Measurements from ENCODE around the gene DSG2.

GRCh38 chr18:31577195-31577594 is 79.2 kb downstream of the DSG2 start:
- TF ChIP-seq PATZ1 (CRISPR knock-in tag; IDR thresholded peaks at IDR 0.05; ENCODE audit: borderline replicate concordance) (no peak), RARB (CRISPR knock-in tag; IDR thresholded peaks at IDR 0.05) (no peak), PPARA (CRISPR knock-in tag; IDR thresholded peaks at IDR 0.05; ENCODE audit: borderline replicate concordance) (no peak), ZFP3 (CRISPR knock-in tag; IDR thresholded peaks at IDR 0.05) (no peak), ZFP30 (CRISPR knock-in tag; IDR thresholded peaks at IDR 0.05) (no peak), TCF4 (CRISPR knock-in tag; IDR thresholded peaks at IDR 0.05; ENCODE audit: borderline replicate concordance) (no peak), OSR1 (CRISPR knock-in tag; IDR thresholded peaks at IDR 0.05) (no peak), ZC3H10 (CRISPR knock-in tag; IDR thresholded peaks at IDR 0.05) (no peak), ISL1 (CRISPR knock-in tag; IDR thresholded peaks at IDR 0.05) (no peak), POU6F1 (CRISPR knock-in tag; IDR thresholded peaks at IDR 0.05; ENCODE audit: borderline replicate concordance, low read depth) (no peak), BACH2 (CRISPR knock-in tag; IDR thresholded peaks at IDR 0.05; ENCODE audit: borderline replicate concordance) (no peak), ESRRG (CRISPR knock-in tag; IDR thresholded peaks at IDR 0.05) (no peak)
